ENCODE data around the gene THSD8. TPM values are rescaled to one million over a fixed set of nuclear protein-coding genes. Genes with fewer than 3 reads are reported as not detected.

Gene THSD8
- total RNA-seq, 1 experiment from 2014 or later: 45.8 TPM

DNA sequence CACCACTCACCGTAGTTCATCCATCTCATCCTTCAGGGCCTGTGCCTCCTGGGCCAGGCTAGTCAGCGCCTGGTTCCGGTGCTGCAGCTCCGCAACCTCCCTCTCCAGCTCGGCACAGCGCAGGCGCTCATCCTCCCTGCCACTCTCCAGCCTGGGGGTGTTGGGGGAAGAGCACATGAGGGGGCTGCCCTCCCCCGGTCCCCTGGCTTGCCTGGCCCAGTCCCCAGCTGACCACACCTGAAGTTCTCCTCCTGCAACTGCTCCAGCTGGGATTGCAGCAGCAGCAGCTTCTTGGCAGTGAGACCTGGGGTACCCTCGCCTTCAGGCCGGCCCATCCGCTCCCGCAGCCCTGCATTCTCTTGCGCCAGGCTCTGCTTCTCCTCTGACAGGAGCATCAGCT is 30.9 kb upstream of the THSD8 start:
- H2BK20ac ChIP-seq (ENCODE audit: low read depth, low read length, poor library complexity, severe bottlenecking): no peak overlapping the region
- H4K5ac ChIP-seq (ENCODE audit: insufficient read length, low read depth, low read length): no peak overlapping the region
- no peak overlapping the region for H4K8ac ChIP-seq (replicated peaks; ENCODE audit: insufficient read length, low read depth, low read length)
- no peak overlapping the region for H3K14ac ChIP-seq (ENCODE audit: insufficient read depth, low read length)
- no peak overlapping the region for H4K91ac ChIP-seq (ENCODE audit: insufficient read length, low read depth, low read length)
- H3T11ph ChIP-seq (ENCODE audit: low read length): no peak overlapping the region
- Mint-ChIP-seq H3K4me1 (peaks cover 18 to 26% of the 10 kb centered on the region in 2 experiments), H3K9me3 (no peaks in the 10 kb centered on the region), H3K27ac (no peak overlapping the region; a peak in 1 of 7 replicates), H3K36me3 (ENCODE audit: insufficient read depth in 1 of 3, low read depth in 3 of 3) (peaks cover 24 to 43% (median 41%) of the 10 kb centered on the region in 3 experiments), H3K4me3 (no peak overlapping the region), H3K27me3 (ENCODE audit: low read depth) (no peaks in the 10 kb centered on the region)
- no peak overlapping the region for H2BK12ac ChIP-seq (ENCODE audit: insufficient read length, low read depth, low read length)
- H3K23me2 ChIP-seq (ENCODE audit: insufficient read length, low read depth, low read length, poor library complexity, severe bottlenecking): peaks cover 3% of the 10 kb centered on the region
- no peak overlapping the region for H3K23ac ChIP-seq (ENCODE audit: insufficient read length, low read depth, low read length)
- no peak overlapping the region for H3K4ac ChIP-seq (ENCODE audit: low read depth, low read length)
- no CpG with 5 or more reads among the region's 13 CpGs for WGBS (ENCODE audit: extremely low coverage, insufficient read length, low lambda C conversion rate)
- no peak overlapping the region for H3K18ac ChIP-seq (ENCODE audit: insufficient read length, low read depth, low read length)
- no peak overlapping the region for H2BK120ac ChIP-seq (ENCODE audit: low read depth, low read length, poor library complexity, severe bottlenecking)
- H3K9ac ChIP-seq (ENCODE audit: extremely low read depth, insufficient read length, low read length): no peak overlapping the region
- H3K79me1 ChIP-seq (ENCODE audit: insufficient read depth, low read depth, low read length, poor library complexity, severe bottlenecking): no peaks in the 10 kb centered on the region
- H2AK5ac ChIP-seq (ENCODE audit: insufficient read length, low read length): no peak overlapping the region
- DNase-seq: no peak
- no peak overlapping the region for H2AFZ ChIP-seq (ENCODE audit: low read length)
- H2BK5ac ChIP-seq (ENCODE audit: insufficient read length, low read length): no peak overlapping the region
- H2BK15ac ChIP-seq (ENCODE audit: low read depth, low read length): no peak overlapping the region
- TF ChIP-seq CTCF (conservative IDR thresholded peaks at IDR 0.05): no peak
- H4K20me1 ChIP-seq (ENCODE audit: control insufficient read depth, insufficient read depth, insufficient read length): no peaks in the 10 kb centered on the region
- H3K9me3 ChIP-seq (ENCODE audit: control insufficient read depth, low read depth, low read length): no peaks in the 10 kb centered on the region
- no peaks in the 10 kb centered on the region for H3K79me2 ChIP-seq (ENCODE audit: insufficient read depth, low read length)
- H3K27me3 ChIP-seq (ENCODE audit: insufficient read depth, low read length): no peaks in the 10 kb centered on the region
- H3K27ac ChIP-seq (ENCODE audit: insufficient read length, low read depth, low read length): no peak overlapping the region
- no peaks in the 10 kb centered on the region; the same call in 1 of the 2 replicates for H3K4me1 ChIP-seq (ENCODE audit: insufficient read depth, low read length)
- no peak overlapping the region for H3K4me2 ChIP-seq (ENCODE audit: insufficient read depth, insufficient read length, low read length)
- no peak overlapping the region for H3K56ac ChIP-seq (ENCODE audit: insufficient read length, low read depth, low read length)

All from H9 (cell line).